Upper lobe of left lung (tissue), 4 donors: Measurements from ENCODE around the gene CCBE1.

Experiments used
- POLR2A ChIP-seq, 4 donors: fragments of 450-650 bp; IDR thresholded peaks; one replicate each; pipeline ENCODE4 v1.5.1; 2016 to 2017; ENCODE audit warnings: antibody characterized with exemption in 4 of 4, mild to moderate bottlenecking in 2 of 4
- TF ChIP-seq, protein P1 (sequence below), 6 experiments: fragments of 450-650 bp in 4 of 6; fragments of 200-600 bp in 2 of 6; sonication (generic) in 2 of 6; IDR thresholded peaks; one replicate each; pipeline ENCODE4 v1.5.1; 2016 to 2019; ENCODE audit warnings: antibody characterized with exemption in 6 of 6

DNA sequence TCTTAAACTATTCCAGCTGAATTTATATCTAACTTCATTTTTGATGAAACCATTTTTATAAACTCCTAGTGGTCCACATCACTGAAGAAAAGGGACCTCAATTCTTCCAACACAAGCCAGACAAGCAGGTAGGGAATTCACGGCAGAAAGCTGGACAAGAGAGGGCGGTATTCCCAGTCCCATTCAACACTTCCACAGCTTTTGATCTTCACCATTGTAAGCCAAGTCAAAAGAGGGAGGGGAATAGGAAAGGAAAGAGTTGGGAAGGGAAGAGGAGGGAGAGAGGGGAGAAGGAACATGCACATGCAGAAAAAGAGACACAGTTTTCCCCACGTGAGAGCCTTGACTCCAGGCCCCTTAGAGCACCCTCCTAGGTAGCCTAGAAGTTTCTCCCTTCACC is 77.4 kb downstream of the CCBE1 start:
- TF ChIP-seq, protein P1, sequence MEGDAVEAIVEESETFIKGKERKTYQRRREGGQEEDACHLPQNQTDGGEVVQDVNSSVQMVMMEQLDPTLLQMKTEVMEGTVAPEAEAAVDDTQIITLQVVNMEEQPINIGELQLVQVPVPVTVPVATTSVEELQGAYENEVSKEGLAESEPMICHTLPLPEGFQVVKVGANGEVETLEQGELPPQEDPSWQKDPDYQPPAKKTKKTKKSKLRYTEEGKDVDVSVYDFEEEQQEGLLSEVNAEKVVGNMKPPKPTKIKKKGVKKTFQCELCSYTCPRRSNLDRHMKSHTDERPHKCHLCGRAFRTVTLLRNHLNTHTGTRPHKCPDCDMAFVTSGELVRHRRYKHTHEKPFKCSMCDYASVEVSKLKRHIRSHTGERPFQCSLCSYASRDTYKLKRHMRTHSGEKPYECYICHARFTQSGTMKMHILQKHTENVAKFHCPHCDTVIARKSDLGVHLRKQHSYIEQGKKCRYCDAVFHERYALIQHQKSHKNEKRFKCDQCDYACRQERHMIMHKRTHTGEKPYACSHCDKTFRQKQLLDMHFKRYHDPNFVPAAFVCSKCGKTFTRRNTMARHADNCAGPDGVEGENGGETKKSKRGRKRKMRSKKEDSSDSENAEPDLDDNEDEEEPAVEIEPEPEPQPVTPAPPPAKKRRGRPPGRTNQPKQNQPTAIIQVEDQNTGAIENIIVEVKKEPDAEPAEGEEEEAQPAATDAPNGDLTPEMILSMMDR (IDR thresholded peaks at IDR 0.05), result no peak
- TF ChIP-seq POLR2A (IDR thresholded peaks at IDR 0.05), result no peak
